K562 (cell line): ENCODE data around the gene RNF217. TPM values are rescaled to one million over a fixed set of nuclear protein-coding genes. Genes with fewer than 3 reads are reported as not detected.

Source experiments
- CXXC5 ChIP-seq: fragments of 250-450 bp; sonication (Bioruptor Pico); IDR thresholded peaks from 2 replicates; pipeline ENCODE4 v1.8.0; 2022; ENCODE audit warnings: inconsistent platforms, mild to moderate bottlenecking, moderate library complexity
- DPF2 ChIP-seq: fragments of 450-650 bp; IDR thresholded peaks from 2 replicates; pipeline ENCODE4 v1.6.1; 2016
- EGR1 ChIP-seq: fragments of 450-650 bp; conservative IDR thresholded peaks from 2 replicates; pipeline ENCODE4 v1.6.1; 2017; ENCODE audit warnings: mild to moderate bottlenecking
- GATAD2A ChIP-seq: fragments of 450-650 bp; IDR thresholded peaks from 2 replicates; pipeline ENCODE4 v1.6.1; 2017
- HDAC6 ChIP-seq: IDR thresholded peaks from 2 replicates; pipeline ENCODE4 v1.6.1; 2012; ENCODE audit warnings: low read depth, mild to moderate bottlenecking, control low read depth, inconsistent platforms, low read length, moderate library complexity
- HNRNPL ChIP-seq: fragments of 200-400 bp; formaldehyde crosslinking; IDR thresholded peaks from 2 replicates; pipeline ENCODE4 v1.6.1; 2017; ENCODE audit warnings: low read depth, mild to moderate bottlenecking, low read length
- KLF13 ChIP-seq: fragments of 450-650 bp; IDR thresholded peaks from 2 replicates; pipeline ENCODE4 v1.6.1; 2016; ENCODE audit warnings: missing genetic modification characterization, low read depth, mild to moderate bottlenecking, missing compliant biosample characterization, moderate library complexity, borderline replicate concordance
- MLLT1 ChIP-seq, 2 experiments: fragments of 450-650 bp; IDR thresholded peaks; 2 replicates each; pipeline ENCODE4 v1.6.1; 2016
- MTA3 ChIP-seq: fragments of 450-650 bp; formaldehyde crosslinking; IDR thresholded peaks from 2 replicates; pipeline ENCODE4 v1.6.1; 2017; ENCODE audit warnings: mild to moderate bottlenecking, borderline replicate concordance
- PHF8 ChIP-seq: fragments of 200-600 bp; sonication (generic); IDR thresholded peaks from 2 replicates; pipeline ENCODE4 v1.6.1; 2012; ENCODE audit warnings: mixed run types, mild to moderate bottlenecking, inconsistent platforms, low read length, moderate library complexity, borderline replicate concordance
- PTTG1 ChIP-seq: fragments of 450-650 bp; IDR thresholded peaks from 2 replicates; pipeline ENCODE4 v1.6.1; 2016; ENCODE audit warnings: low read depth, mild to moderate bottlenecking, missing genetic modification characterization, missing compliant biosample characterization
- SETDB1 ChIP-seq: IDR thresholded peaks from one replicate; pipeline ENCODE4 v1.6.1; 2012; ENCODE audit warnings: low read length, control low read depth, inconsistent platforms
- SMARCA4 ChIP-seq: fragments of 450-650 bp; IDR thresholded peaks from 2 replicates; pipeline ENCODE4 v1.6.1; 2016
- SUPT5H ChIP-seq: fragments of 450-650 bp; IDR thresholded peaks from 2 replicates; pipeline ENCODE4 v1.6.1; 2016
- TEAD1 ChIP-seq, 2 experiments: fragments of 450-650 bp in 1 of 2; sonication (generic) in 1 of 2; formaldehyde crosslinking; IDR thresholded peaks; 2 replicates each; pipeline versions ENCODE4 v1.4.0 to v1.8.0; 2020 to 2022; ENCODE audit warnings: mild to moderate bottlenecking in 2 of 2, missing genetic modification reagents in 1 of 2
- UBTF ChIP-seq, 2 experiments: IDR thresholded peaks; 2 replicates each; pipeline ENCODE4 v1.6.1; 2012; ENCODE audit warnings: improper control_type of control experiment in 2 of 2, low read depth in 2 of 2, low read length in 2 of 2, borderline replicate concordance in 1 of 2
- VEZF1 ChIP-seq: fragments of 200-800 bp; sonication (Bioruptor generic); IDR thresholded peaks from 2 replicates; pipeline ENCODE4 v1.6.1; 2017; ENCODE audit warnings: missing genetic modification characterization, missing compliant biosample characterization
- ZHX1 ChIP-seq: fragments of 150-350 bp; conservative IDR thresholded peaks from 2 replicates; pipeline ENCODE4 v1.6.1; 2014; ENCODE audit warnings: low read length
- ZNF586 ChIP-seq: fragments of 450-650 bp; formaldehyde crosslinking; conservative IDR thresholded peaks from 2 replicates; pipeline ENCODE4 v1.4.0; 2020; ENCODE audit warnings: mild to moderate bottlenecking, moderate library complexity
- ZSCAN29 ChIP-seq: fragments of 450-650 bp; IDR thresholded peaks from 2 replicates; pipeline ENCODE4 v1.6.1; 2017
- polyA plus RNA-seq, 8 experiments: library from polyadenylated mRNA; depleted of rRNA in 4 of 8; stranded (reverse) in 5 of 8; unstranded in 3 of 8; fragments of >200 nt; fragmentation: Nextera tagmentation in 2 of 8; fragmentation: Illumina TruSeq in 1 of 8; extraction: Ambion mirVana in 2 of 8; extraction: Trizol in 1 of 8; gene quantifications; 2 replicates each; pipeline versions ENCODE4 v1.2.1 to v1.2.3, GENCODE V29; 2011 to 2014; ENCODE audit warnings: inconsistent platforms in 1 of 8, missing spikeins in 1 of 8
- total RNA-seq, 7 experiments: library from RNA; depleted of rRNA in 6 of 7; stranded (reverse); fragments of >200 nt in 6 of 7; fragmentation: Illumina TruSeq in 2 of 7; extraction: Trizol in 2 of 7; gene quantifications; 2 replicates each; pipeline versions ENCODE4 v1.2.1 to v1.2.3, GENCODE V29; 2011 to 2021; ENCODE audit warnings: low replicate concordance in 1 of 7

RNF217 gene
- total and polyA plus RNA-seq, 9 of the 15 experiments (the other 6 are each of a cell fraction or from before 2014, with no cell fraction given) = 2.9 to 25.6 (median 12.0) TPM

- TF ChIP-seq MLLT1 (IDR thresholded peaks at IDR 0.05) = no peak
- TF ChIP-seq KLF13 (tag) = peak; percentile 52; the same call in 1 of the 2 replicates
- TF ChIP-seq SMARCA4 = peak; percentile 39; the same call in 1 of the 2 replicates
- TF ChIP-seq PHF8 = peak; percentile 53; the same call in 1 of the 2 replicates
- peak; percentile 67 for TF ChIP-seq DPF2
- no peak for TF ChIP-seq HDAC6
- TF ChIP-seq ZNF586 (CRISPR knock-in tag) = no peak
- no peak for TF ChIP-seq ZSCAN29
- TF ChIP-seq UBTF (IDR thresholded peaks at IDR 0.05; ENCODE audit: borderline replicate concordance in 1 of 2, low read depth in 2 of 2, low read length in 2 of 2) = peak; percentile 41 to 81; a peak in 1 of 4 replicates
- peak; percentile 88 for TF ChIP-seq EGR1
- TF ChIP-seq ZHX1 = no peak
- 0 out of 2 replicates have a peak, but pooled peaks have one; percentile 71 for TF ChIP-seq GATAD2A
- peak; percentile 80 for TF ChIP-seq HNRNPL
- 0 out of 2 replicates have a peak, but pooled peaks have one; percentile 43 for TF ChIP-seq SUPT5H
- peak; percentile 93 for TF ChIP-seq VEZF1 (CRISPR knock-in tag)
- TF ChIP-seq CXXC5 (CRISPR knock-in tag) = peak; percentile 84
- TF ChIP-seq TEAD1 (CRISPR knock-in tag; IDR thresholded peaks at IDR 0.05) = 0 out of 4 replicates have a peak, but pooled peaks of 1 of the 2 experiments have one; percentile 62
- TF ChIP-seq PTTG1 (tag) = no peak
- peak; percentile 39 for TF ChIP-seq SETDB1
- peak; percentile 86; the same call in 1 of the 2 replicates for TF ChIP-seq MTA3
Measured at GRCh38 chr6:125099211-125100073, 137.2 kb downstream of the RNF217 start (continued).
